LNCaP clone FGC (cell line): ENCODE measurements around the gene DPH1.

Experiments
- DNase-seq: peaks from one replicate; pipeline ENCODE4 v3.0.0-alpha.2; 2011; ENCODE audit warnings: low read depth
- H3K4me3 ChIP-seq: 2 replicates; pipeline ENCODE4 v1.5.1; 2011; ENCODE audit warnings: mild to moderate bottlenecking, low read depth, low read length, control low read depth
- TF ChIP-seq, protein P1 (sequence below): IDR thresholded peaks from 2 replicates; pipeline ENCODE4 v1.5.1; 2012; ENCODE audit warnings: mild to moderate bottlenecking; ENCODE audit not compliant: control insufficient read depth, insufficient read depth; ENCODE audit errors: extremely low read depth

DPH1 gene

DNA sequence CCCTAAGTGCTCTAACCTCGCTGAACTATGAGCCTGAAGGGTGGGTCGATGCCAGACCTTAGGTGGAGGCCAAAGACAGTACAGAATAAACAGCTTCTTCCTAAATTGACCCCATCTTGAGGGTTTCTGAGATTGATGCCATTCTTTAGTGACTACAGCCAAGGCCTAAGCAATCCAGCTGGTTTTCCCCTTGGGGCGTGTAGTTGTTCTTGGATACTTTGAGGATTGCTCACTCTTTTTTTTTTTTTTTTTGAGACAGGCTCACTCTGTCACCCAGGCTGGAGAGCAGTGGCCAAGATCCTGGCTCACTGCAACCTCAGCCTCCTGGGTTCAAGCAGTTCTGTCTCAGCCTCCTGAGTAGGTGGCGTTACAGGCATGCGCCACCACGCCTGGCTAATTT is 13.8 kb downstream of the DPH1 start:
- DNase-seq, result no peak
- no peak overlapping the region for H3K4me3 ChIP-seq
- TF ChIP-seq, protein P1, sequence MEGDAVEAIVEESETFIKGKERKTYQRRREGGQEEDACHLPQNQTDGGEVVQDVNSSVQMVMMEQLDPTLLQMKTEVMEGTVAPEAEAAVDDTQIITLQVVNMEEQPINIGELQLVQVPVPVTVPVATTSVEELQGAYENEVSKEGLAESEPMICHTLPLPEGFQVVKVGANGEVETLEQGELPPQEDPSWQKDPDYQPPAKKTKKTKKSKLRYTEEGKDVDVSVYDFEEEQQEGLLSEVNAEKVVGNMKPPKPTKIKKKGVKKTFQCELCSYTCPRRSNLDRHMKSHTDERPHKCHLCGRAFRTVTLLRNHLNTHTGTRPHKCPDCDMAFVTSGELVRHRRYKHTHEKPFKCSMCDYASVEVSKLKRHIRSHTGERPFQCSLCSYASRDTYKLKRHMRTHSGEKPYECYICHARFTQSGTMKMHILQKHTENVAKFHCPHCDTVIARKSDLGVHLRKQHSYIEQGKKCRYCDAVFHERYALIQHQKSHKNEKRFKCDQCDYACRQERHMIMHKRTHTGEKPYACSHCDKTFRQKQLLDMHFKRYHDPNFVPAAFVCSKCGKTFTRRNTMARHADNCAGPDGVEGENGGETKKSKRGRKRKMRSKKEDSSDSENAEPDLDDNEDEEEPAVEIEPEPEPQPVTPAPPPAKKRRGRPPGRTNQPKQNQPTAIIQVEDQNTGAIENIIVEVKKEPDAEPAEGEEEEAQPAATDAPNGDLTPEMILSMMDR, result no peak

DNA sequence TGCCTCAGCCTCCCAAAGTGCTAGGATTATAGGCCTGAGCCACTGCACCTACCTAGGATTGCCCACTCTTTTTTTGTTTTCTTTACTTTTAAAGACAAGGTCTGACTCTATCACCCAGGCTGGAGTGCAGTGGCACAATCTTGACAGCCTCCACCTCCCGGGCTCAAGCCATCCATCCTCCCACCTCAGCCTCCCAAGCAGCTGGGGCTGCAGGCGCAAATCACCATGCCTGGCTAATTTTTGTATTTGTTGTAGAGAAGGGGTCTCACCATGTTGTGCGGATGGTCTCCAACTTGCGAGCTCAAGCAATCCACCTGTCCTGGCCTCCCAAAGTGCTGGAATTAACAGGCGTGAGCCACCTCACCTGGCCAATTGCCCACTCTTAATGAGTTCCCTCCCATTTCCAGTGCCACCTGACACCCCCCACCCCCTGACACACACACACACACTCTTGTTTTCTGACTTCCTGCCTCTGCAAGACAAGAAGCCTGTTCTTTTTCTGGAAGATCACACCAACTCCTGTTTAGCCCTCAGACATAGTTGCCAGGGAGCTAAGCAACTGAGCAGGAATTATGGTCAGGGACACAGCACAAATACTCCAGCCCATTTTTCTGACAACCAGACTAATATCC is 14.4 kb downstream of the DPH1 start:
- H3K4me3 ChIP-seq, result no peak overlapping the region
- DNase-seq, result no peak
- TF ChIP-seq, protein P1, result no peak

DNA sequence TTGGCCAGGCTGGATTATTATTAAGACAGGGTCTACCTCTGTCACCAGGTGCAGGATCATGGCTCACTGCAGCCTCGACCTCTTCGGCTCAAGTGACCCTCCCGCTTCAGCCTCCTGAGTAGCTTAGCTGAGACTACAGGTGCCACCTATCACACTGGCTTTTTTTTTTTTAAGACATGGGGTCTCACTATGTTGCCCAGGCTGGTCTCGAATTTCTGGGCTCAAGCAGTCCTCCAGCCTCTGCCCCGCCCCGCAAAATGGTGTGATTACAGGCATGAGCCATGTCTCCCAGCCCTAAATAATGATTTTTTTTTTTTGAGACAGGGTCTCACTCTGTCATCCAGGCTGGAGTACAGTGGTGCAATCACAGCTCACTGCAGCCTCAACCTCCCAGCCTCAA is 17.6 kb downstream of the DPH1 start:
- TF ChIP-seq, protein P1, result no peak
- no peak for DNase-seq
- no peak overlapping the region for H3K4me3 ChIP-seq

DNA sequence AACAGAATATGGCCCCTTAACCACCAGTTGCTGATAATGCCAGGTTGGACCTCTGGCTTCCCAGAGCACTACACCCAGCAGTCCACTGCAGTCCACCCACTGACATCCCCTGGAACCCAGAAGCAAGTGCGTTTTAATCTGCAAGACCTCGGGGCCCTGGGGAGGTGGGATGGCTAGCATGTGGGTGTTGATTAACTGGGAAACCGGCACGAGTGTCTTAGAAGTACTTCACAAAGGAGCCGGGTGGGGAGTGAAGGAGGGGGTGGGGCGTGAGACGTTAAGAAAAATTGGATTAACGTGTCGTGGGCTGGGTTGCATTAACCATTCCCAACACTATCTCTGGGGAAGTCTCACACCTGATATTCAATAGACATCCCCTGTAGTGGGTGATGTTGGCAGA is 18.9 kb downstream of the DPH1 start:
- TF ChIP-seq, protein P1, result no peak
- H3K4me3 ChIP-seq, result peak overlapping the region; percentile 64
- no peak for DNase-seq

DNA sequence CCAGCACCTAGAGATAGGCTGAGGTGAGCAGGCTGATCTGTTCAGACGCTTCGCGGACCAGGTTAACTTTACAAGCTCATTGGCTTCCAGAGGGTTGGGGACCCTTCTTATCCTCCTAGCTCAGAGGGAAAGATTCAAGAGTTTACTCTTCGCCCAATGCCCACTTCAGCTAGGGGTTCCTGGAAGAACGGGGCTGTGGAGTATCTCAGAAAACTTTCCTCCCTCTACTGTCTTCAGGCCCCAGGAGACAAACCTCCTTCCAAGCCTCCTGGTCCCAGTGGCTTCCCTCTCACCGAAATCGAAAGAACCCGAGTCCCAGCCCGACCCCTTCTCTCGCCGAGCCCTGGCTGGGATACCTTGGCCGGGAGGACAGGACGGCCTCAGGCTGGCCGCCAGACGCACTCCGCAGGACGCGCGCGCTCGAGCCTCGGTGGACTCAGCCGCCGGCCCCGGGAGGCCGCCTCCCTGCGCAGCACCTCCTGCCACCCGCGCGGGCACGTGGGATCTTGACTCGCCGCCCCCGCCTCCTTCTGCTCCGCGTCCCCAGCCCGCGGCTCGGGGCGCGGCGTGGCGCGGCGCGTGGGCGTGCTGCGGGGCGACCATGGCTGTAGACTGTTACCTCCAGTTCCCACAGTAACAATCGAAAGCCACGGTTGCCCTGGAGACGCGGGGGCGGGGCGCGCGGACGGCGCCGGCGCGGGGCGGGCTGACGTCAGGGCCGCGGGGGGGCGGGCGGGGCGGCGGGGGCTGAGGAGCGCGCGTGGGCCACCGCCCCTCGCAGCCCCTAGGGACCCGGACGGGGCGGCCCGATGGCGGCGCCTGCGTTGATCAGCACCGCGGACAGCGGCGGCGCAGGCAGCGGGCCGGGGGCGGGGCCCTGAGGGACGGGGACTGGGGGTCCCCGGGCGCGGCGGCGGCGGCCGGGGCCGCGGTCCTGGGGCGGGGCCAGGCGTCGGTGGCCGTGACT is 19.7 kb downstream of the DPH1 start:
- peak overlapping the region; percentile 64 for H3K4me3 ChIP-seq
- no peak for DNase-seq
- TF ChIP-seq, protein P1, result no peak

DNA sequence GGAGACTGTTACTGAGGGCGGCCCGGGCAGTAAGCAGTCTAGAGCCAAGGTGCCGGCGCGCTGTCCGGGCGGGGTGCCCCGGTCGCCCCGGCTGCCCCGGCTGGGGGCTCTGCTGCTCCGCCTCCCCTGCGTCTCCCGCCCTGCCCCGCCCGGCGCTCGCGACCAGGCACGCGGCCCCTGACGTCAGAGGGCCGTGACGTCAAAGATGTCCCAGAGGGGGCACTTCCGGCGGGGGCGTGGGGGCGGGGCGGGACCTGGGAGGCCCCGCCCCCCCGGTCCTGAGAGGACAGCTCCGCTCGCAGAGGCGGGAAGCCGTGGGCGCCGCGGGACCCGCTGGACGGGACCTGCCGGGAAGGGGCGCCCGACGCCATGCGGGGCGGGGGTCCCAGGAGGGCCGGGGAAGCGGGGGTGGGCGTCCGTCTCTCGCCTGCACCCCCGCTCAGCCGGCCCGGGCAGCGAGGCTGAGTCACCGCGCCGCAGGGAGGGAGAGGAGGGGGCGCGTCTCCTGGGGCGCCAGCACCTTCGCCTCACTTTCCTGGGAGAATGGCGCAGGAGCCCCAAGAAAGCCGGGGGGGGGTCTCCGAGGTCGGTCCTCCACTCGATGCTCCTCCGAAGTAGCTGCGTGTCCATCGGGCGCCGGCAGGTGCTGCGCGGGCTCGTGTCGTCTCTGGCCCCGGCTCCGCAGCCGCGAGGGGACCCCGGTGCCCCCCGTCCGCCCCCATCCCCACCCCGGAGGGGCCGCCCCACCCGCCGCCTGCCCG is 20.5 kb downstream of the DPH1 start:
- DNase-seq, result no peak
- TF ChIP-seq, protein P1, result no peak
- H3K4me3 ChIP-seq, result peak overlapping the region; percentile 39
